Stomach (tissue), 9 donors: Measurements from ENCODE around the gene NAA38. TPM values are rescaled to one million over a fixed set of nuclear protein-coding genes. Genes with fewer than 3 reads are reported as not detected.

Experiments used
- DNase-seq, 2 donors: peaks; one replicate each; pipeline versions ENCODE4 v3.0.0 to v3.0.0-alpha.2; 2013 to 2019
- H3K27ac ChIP-seq, 5 donors: fragments of 200-600 bp in 4 of 5; sonication (generic) in 4 of 5; one replicate each; pipeline ENCODE4 v1.5.1; 2013 to 2019; ENCODE audit warnings: mild to moderate bottlenecking in 1 of 5, moderate library complexity in 1 of 5
- H3K27me3 ChIP-seq, 3 donors: fragments of 200-600 bp; sonication (generic); one replicate each; pipeline ENCODE4 v1.5.1; 2017 to 2019; ENCODE audit warnings: mixed run types in 1 of 3
- H3K36me3 ChIP-seq, 4 donors: fragments of 200-600 bp; sonication (generic); 1 replicate in 3 of 4; 2 replicates in 1 of 4; pipeline ENCODE4 v1.5.1; 2016 to 2019
- H3K4me1 ChIP-seq, 4 donors: fragments of 200-600 bp; sonication (generic); one replicate each; pipeline ENCODE4 v1.5.1; 2016 to 2019
- H3K4me3 ChIP-seq, 4 donors: fragments of 200-600 bp; sonication (generic) in 3 of 4; one replicate each; pipeline ENCODE4 v1.5.1; 2016 to 2019; ENCODE audit warnings: mild to moderate bottlenecking in 1 of 4
- H3K9me3 ChIP-seq, 4 donors: fragments of 200-600 bp; sonication (generic); one replicate each; pipeline ENCODE4 v1.5.1; 2016 to 2019
- CTCF ChIP-seq, 7 experiments: fragments of 450-650 bp in 4 of 7; fragments of 200-600 bp in 3 of 7; sonication (generic) in 3 of 7; IDR thresholded peaks; one replicate each; pipeline ENCODE4 v1.5.1; 2016 to 2019; ENCODE audit warnings: antibody characterized with exemption in 7 of 7, control low read depth in 2 of 7, mild to moderate bottlenecking in 1 of 7
- EP300 ChIP-seq: sonication (generic); formaldehyde crosslinking; IDR thresholded peaks from one replicate; pipeline ENCODE4 v1.6.1; 2017; ENCODE audit warnings: antibody characterized with exemption
- POLR2A ChIP-seq, 4 donors: fragments of 450-650 bp; IDR thresholded peaks; one replicate each; pipeline ENCODE4 v1.6.1; 2016; ENCODE audit warnings: antibody characterized with exemption in 4 of 4, control low read depth in 2 of 4, mild to moderate bottlenecking in 1 of 4, moderate library complexity in 1 of 4
- POLR2AphosphoS5 ChIP-seq, 3 donors: sonication (generic); formaldehyde crosslinking; IDR thresholded peaks; one replicate each; pipeline ENCODE4 v1.6.1; 2016; ENCODE audit warnings: antibody characterized with exemption in 3 of 3
- WGBS, 5 donors: extraction: QIAGEN DNeasy Blood & Tissue Kit in 3 of 5; methylation state at CpG; one replicate each; pipeline versions ENCODE4 v1.1.5 to v1.1.7; 2013 to 2018; 5-methylcytosine and 5-hydroxymethylcytosine counted together
- intact Hi-C: fragments of 100-400 bp; cut with DNase I; formaldehyde crosslinking; loops from one replicate; pipeline ENCODE4 v1.15.1; 2023; ENCODE audit warnings: low total_unique reads
- polyA plus RNA-seq, 3 donors: library from polyadenylated mRNA; stranded (reverse); fragments of 200-250 nt; gene quantifications; one replicate each; pipeline ENCODE4 v1.2.3, GENCODE V29; 2013
- total RNA-seq, 5 donors: library from RNA; depleted of rRNA; stranded (reverse); fragments of >200 nt; gene quantifications; one replicate each; pipeline versions ENCODE4 v1.1.0 to v1.2.3, GENCODE V29; 2014 to 2016
- donor health status: healthy with polysubstance abuse.
- donor health status: Bipolar disorder and iron deficiency.
- donor health status: healthy.

The NAA38 gene
- total and polyA plus RNA-seq, 8 donors, result 42.0 to 281 (median 126) TPM

GRCh38 chr17:7846063-7846735 lies 11.2 kb downstream of the NAA38 start:
- Histone ChIP-seq H3K27me3 (no peaks in the 10 kb centered on the region), H3K27ac (peak overlapping the region in 2 of 5 donors; percentile 99 to 100), H3K4me1 (peaks cover 15 to 42% (median 38%) of the 10 kb centered on the region in 4 donors), H3K9me3 (no peaks in the 10 kb centered on the region), H3K4me3 (peak overlapping the region in 2 of 4 donors; percentile 66 to 78), H3K36me3 (peaks cover 56 to 62% (median 61%) of the 10 kb centered on the region in 4 donors)
- DNase-seq, result peak in 1 of 2 donors; percentile 10
- 78 to 89% (median 85%) methylated on average over 17 to 22 of the region's 22 CpGs for WGBS, 5 donors
- TF ChIP-seq EP300 (no peak), CTCF (IDR thresholded peaks at IDR 0.05) (no peak), POLR2A (IDR thresholded peaks at IDR 0.05) (no peak), POLR2AphosphoS5 (IDR thresholded peaks at IDR 0.05) (no peak)
- intact Hi-C loops, result no loop called here

GRCh38 chr17:7845359-7846062 lies 11.8 kb downstream of the NAA38 start:
- peaks cover 20 to 42% (median 41%) of the 10 kb centered on the region in 4 donors for H3K4me1 ChIP-seq
- H3K36me3 ChIP-seq, result peaks cover 49 to 60% (median 57%) of the 10 kb centered on the region in 4 donors
- H3K27me3 ChIP-seq, result no peaks in the 10 kb centered on the region
- no peaks in the 10 kb centered on the region for H3K9me3 ChIP-seq
- peak overlapping the region; percentile 79 to 100 (median 99) for H3K27ac ChIP-seq
- TF ChIP-seq POLR2A (IDR thresholded peaks at IDR 0.05) (no peak), CTCF (IDR thresholded peaks at IDR 0.05) (no peak), POLR2AphosphoS5 (IDR thresholded peaks at IDR 0.05) (no peak), EP300 (no peak)
- peak overlapping the region; percentile 66 to 78 (median 72) for H3K4me3 ChIP-seq
- intact Hi-C loops, result no loop called here
- WGBS, 5 donors, result 67 to 81% (median 74%) methylated on average over 15 of the region's 15 CpGs
- peak in 1 of 2 donors; percentile 12 for DNase-seq

GRCh38 chr17:7844292-7845154 lies 12.8 kb downstream of the NAA38 start:
- H3K27me3 ChIP-seq, result no peaks in the 10 kb centered on the region
- 0 to 1% (median 0%) methylated on average over 54 to 71 of the region's 71 CpGs for WGBS, 5 donors
- H3K9me3 ChIP-seq, result no peaks in the 10 kb centered on the region
- intact Hi-C loops, result no loop called here
- TF ChIP-seq POLR2A (IDR thresholded peaks at IDR 0.05) (peak in 2 of 4 donors; percentile 70 to 94), CTCF (IDR thresholded peaks at IDR 0.05) (no peak), POLR2AphosphoS5 (IDR thresholded peaks at IDR 0.05) (peak; percentile 91 to 94 (median 92)), EP300 (no peak)
- peak overlapping the region; percentile 66 to 78 (median 72) for H3K4me3 ChIP-seq
- H3K36me3 ChIP-seq, result peaks cover 39 to 56% (median 53%) of the 10 kb centered on the region in 4 donors
- peak; percentile 92 to 98 for DNase-seq
- peaks cover 24 to 50% (median 50%) of the 10 kb centered on the region in 4 donors for H3K4me1 ChIP-seq
- H3K27ac ChIP-seq, result peak overlapping the region; percentile 96 to 100 (median 99)
